Body of pancreas (tissue), 4 donors: ENCODE measurements around the gene COPA. TPM values are rescaled to one million over a fixed set of nuclear protein-coding genes. Genes with fewer than 3 reads are reported as not detected.

Experiments used
- ATAC-seq: fragments of 150-250 bp; one replicate; pipeline ENCODE4 v1.9.1; 2016
- DNase-seq, 4 donors: peaks; one replicate each; pipeline ENCODE4 v3.0.0-alpha.2; 2019
- H3K27ac ChIP-seq, 4 donors: fragments of 200-600 bp; sonication (generic); 1 replicate in 3 of 4; 2 replicates in 1 of 4; pipeline versions ENCODE4 v1.5.1 to v1.6.1; 2016 to 2019; ENCODE audit warnings: mild to moderate bottlenecking in 1 of 4, mixed read lengths in 1 of 4, moderate library complexity in 1 of 4
- H3K27me3 ChIP-seq, 2 donors: fragments of 200-600 bp; sonication (generic); one replicate each; pipeline ENCODE4 v1.6.0; 2016; ENCODE audit warnings: mild to moderate bottlenecking in 1 of 2
- H3K36me3 ChIP-seq, 2 donors: fragments of 200-600 bp; sonication (generic); replicated peaks in 1 of 2; 2 replicates each; pipeline ENCODE4 v1.5.1; 2016; ENCODE audit warnings: low read depth in 2 of 2; ENCODE audit not compliant: insufficient read depth in 1 of 2
- H3K4me1 ChIP-seq: fragments of 200-600 bp; sonication (generic); one replicate; pipeline ENCODE4 v1.6.0; 2016
- H3K4me3 ChIP-seq, 2 donors: fragments of 200-600 bp; sonication (generic); 1 replicate in 1 of 2; 2 replicates in 1 of 2; pipeline ENCODE4 v1.5.1; 2016 to 2019
- H3K9me3 ChIP-seq, 3 donors: fragments of 200-600 bp; sonication (generic); 1 replicate in 2 of 3; 2 replicates in 1 of 3; pipeline ENCODE4 v1.5.1; 2016
- POLR2A ChIP-seq, 3 donors: fragments of 450-650 bp; IDR thresholded peaks; one replicate each; pipeline ENCODE4 v1.6.1; 2016; ENCODE audit warnings: antibody characterized with exemption in 3 of 3, mild to moderate bottlenecking in 2 of 3
- WGBS, 2 donors: methylation state at CpG; one replicate each; pipeline ENCODE4 v1.1.5; 2017; 5-methylcytosine and 5-hydroxymethylcytosine counted together
- intact Hi-C: fragments of 100-400 bp; cut with DNase I; formaldehyde crosslinking; loops from one replicate; pipeline ENCODE4 v1.15.1; 2023
- total RNA-seq, 2 donors: library from RNA; depleted of rRNA; stranded (reverse); fragments of >200 nt; gene quantifications; one replicate each; pipeline ENCODE4 v1.1.0, GENCODE V29; 2016
- TF ChIP-seq, protein P1 (sequence below), 7 experiments: fragments of 450-650 bp in 4 of 7; fragments of 200-600 bp in 3 of 7; sonication (generic) in 3 of 7; IDR thresholded peaks; one replicate each; pipeline ENCODE4 v1.5.1; 2016 to 2019; ENCODE audit warnings: antibody characterized with exemption in 7 of 7

Gene COPA
- total RNA-seq, 2 donors from 2014 or later = 75.8 to 86.7 TPM

DNA sequence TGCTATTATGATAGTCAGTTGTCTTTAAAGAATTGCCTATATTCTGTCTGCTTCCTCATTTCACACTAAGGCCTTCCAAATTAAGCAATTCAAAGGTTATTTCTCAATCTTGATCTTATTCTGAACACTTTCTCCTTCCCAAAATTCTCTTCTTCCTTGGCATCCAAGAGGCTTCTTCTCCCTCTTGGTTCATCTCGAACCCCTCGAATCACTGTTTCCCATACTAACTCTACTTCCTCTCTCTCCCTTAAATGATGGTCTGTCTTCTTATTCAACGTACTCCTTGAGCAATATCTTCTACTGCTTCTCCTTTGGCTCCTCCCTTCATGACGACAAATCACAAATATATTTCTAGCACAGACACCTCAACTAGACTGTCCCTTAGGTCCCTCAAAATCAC lies 4.5 kb downstream of the COPA start:
- H3K4me1 ChIP-seq = peaks cover 22% of the 10 kb centered on the region
- no peak overlapping the region for H3K4me3 ChIP-seq
- peak overlapping the region in 1 of 4 donors; percentile 12 for H3K27ac ChIP-seq
- H3K9me3 ChIP-seq = no peaks in the 10 kb centered on the region
- no peaks in the 10 kb centered on the region for H3K27me3 ChIP-seq
- ATAC-seq = no peak
- peaks cover 0 to 24% of the 10 kb centered on the region in 2 donors for H3K36me3 ChIP-seq
- peak in 1 of 4 donors; percentile 8 for DNase-seq
- no peak for TF ChIP-seq POLR2A (IDR thresholded peaks at IDR 0.05)
- TF ChIP-seq, protein P1, sequence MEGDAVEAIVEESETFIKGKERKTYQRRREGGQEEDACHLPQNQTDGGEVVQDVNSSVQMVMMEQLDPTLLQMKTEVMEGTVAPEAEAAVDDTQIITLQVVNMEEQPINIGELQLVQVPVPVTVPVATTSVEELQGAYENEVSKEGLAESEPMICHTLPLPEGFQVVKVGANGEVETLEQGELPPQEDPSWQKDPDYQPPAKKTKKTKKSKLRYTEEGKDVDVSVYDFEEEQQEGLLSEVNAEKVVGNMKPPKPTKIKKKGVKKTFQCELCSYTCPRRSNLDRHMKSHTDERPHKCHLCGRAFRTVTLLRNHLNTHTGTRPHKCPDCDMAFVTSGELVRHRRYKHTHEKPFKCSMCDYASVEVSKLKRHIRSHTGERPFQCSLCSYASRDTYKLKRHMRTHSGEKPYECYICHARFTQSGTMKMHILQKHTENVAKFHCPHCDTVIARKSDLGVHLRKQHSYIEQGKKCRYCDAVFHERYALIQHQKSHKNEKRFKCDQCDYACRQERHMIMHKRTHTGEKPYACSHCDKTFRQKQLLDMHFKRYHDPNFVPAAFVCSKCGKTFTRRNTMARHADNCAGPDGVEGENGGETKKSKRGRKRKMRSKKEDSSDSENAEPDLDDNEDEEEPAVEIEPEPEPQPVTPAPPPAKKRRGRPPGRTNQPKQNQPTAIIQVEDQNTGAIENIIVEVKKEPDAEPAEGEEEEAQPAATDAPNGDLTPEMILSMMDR (IDR thresholded peaks at IDR 0.05) = no peak
- WGBS, 2 donors = 53 to 86% methylated on average over 4 of the region's 4 CpGs
- intact Hi-C loops = no loop called here

DNA sequence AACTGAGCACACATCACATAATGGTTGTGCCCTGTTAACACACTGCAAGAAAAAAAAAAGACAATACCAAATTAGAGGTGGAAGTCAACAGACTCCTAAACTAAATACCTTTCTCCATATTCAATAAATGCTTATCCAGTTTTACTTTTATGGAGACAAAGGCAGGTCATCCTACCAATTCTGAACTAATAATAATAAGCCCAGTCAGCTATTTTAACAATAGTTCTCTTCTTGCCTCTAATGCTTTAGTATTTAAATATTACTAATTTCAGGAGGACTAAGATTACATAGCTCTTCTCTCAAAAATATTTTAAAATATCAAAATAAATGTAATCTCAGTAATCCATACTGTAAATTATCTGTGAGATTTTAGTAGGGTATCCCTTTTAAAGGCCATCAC lies 10.5 kb downstream of the COPA start:
- ATAC-seq (no peak), DNase-seq (no peak)
- TF ChIP-seq POLR2A (IDR thresholded peaks at IDR 0.05) = no peak
- TF ChIP-seq, protein P1 (IDR thresholded peaks at IDR 0.05) = no peak
- intact Hi-C loops = no loop called here
- H3K27me3 ChIP-seq = no peaks in the 10 kb centered on the region
- no peaks in the 10 kb centered on the region for H3K4me1 ChIP-seq
- no peak overlapping the region for H3K27ac ChIP-seq
- H3K9me3 ChIP-seq = no peaks in the 10 kb centered on the region
- H3K4me3 ChIP-seq = no peak overlapping the region
- peaks cover 13 to 40% of the 10 kb centered on the region in 2 donors for H3K36me3 ChIP-seq

DNA sequence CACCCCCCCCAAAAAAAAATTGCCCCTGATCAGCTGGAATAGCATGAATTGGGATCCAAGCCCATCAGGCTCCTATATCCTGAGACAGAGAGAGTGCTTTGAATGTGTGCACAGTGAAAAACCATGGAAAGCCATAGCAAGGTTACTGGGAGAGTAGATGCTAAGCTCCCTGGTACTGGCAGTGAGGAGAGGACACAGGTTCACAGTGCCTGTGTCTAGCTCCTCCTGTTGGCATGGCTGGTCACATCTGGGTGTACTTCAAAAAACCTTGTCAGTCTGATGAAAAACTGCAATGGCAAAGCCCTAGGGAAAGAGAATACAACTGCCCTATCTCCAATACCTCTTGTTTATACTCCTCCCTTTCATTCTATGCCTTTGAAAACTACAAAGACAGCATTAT lies 12.9 kb downstream of the COPA start:
- H3K27me3 ChIP-seq = no peaks in the 10 kb centered on the region
- peaks cover 13 to 44% of the 10 kb centered on the region in 2 donors for H3K36me3 ChIP-seq
- H3K4me1 ChIP-seq = peaks cover 20% of the 10 kb centered on the region
- ATAC-seq = no peak
- H3K9me3 ChIP-seq = no peaks in the 10 kb centered on the region
- no peak for TF ChIP-seq POLR2A (IDR thresholded peaks at IDR 0.05)
- TF ChIP-seq, protein P1 (IDR thresholded peaks at IDR 0.05) = no peak
- intact Hi-C loops = no loop called here
- no peak overlapping the region for H3K27ac ChIP-seq
- DNase-seq = no peak
- no peak overlapping the region for H3K4me3 ChIP-seq

DNA sequence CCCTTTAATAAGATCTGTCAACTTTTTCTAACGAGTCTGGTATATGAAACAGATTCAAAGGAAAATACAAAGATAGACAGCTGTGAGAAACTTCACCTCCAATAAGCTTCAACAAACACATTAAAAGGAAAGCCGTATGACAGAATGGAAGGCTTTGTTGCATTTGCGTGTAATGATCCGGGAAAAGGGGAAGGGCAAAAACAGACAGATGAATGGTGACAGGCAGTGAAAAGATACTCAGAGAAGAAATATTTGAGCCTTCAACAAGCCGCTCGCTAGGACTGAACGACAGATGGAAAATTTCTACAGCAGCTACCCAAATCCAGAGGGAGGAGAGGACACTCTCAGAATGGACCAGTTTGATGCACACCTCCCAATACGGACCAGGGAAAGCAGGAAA lies 14.9 kb downstream of the COPA start:
- H3K36me3 ChIP-seq = peaks cover 13 to 34% of the 10 kb centered on the region in 2 donors
- DNase-seq (no peak), ATAC-seq (no peak)
- H3K9me3 ChIP-seq = no peaks in the 10 kb centered on the region
- no peak overlapping the region for H3K4me3 ChIP-seq
- no peak overlapping the region for H3K27ac ChIP-seq
- 64 to 69% methylated on average over 8 of the region's 8 CpGs for WGBS, 2 donors
- intact Hi-C loops = no loop called here
- TF ChIP-seq, protein P1 (IDR thresholded peaks at IDR 0.05) = no peak
- no peak for TF ChIP-seq POLR2A (IDR thresholded peaks at IDR 0.05)
- H3K4me1 ChIP-seq = peaks cover 22% of the 10 kb centered on the region
- no peaks in the 10 kb centered on the region for H3K27me3 ChIP-seq

DNA sequence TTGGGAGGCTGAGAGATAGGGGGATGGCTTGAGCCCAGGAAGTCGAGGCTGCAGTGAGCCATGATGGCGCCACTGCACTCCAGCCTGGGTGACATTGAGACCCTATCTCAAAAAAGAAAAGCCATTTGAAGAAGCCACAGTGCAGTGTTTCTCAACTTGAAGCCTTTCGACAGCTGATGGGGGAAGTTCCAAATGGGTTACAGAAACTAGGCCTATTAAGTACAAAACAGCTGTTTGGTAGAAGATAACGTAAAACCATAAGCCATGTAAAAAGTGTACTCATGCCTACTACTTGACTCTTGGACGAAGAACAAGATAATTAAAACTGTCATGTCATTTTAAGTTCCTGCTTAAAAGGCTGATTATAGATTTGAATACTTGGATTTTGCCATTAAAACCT lies 16.6 kb downstream of the COPA start:
- ATAC-seq = no peak

More for the DNA sequence above, 16.6 kb downstream of the COPA start:
- H3K27ac ChIP-seq = peak overlapping the region in 1 of 4 donors; percentile 3
- TF ChIP-seq POLR2A (IDR thresholded peaks at IDR 0.05) = no peak
- TF ChIP-seq, protein P1 (IDR thresholded peaks at IDR 0.05) = no peak
- DNase-seq = no peak
- H3K36me3 ChIP-seq = peaks cover 3 to 31% of the 10 kb centered on the region in 2 donors
- intact Hi-C loops = no loop called here
- H3K9me3 ChIP-seq = no peaks in the 10 kb centered on the region
- H3K27me3 ChIP-seq = no peaks in the 10 kb centered on the region
- H3K4me3 ChIP-seq = no peak overlapping the region
- H3K4me1 ChIP-seq = peaks cover 22% of the 10 kb centered on the region
- 79 to 83% methylated on average over 5 of the region's 5 CpGs for WGBS, 2 donors
